B cell (primary cell): ENCODE measurements around the gene ABHD17C. TPM values are rescaled to one million over a fixed set of nuclear protein-coding genes. Genes with fewer than 3 reads are reported as not detected.

Experiments
- ATAC-seq: fragments of 200-7000 bp; cut with Tn5 transposase; one replicate; pipeline ENCODE4 v1.10.0; 2021; ENCODE audit warnings: low read depth, mild to moderate bottlenecking, moderate number of reproducible peaks, moderate library complexity
- CTCF ChIA-PET: fragments of 350-600 bp; sonication (Branson Sonifier 250); formaldehyde crosslinking; loops from one replicate; lab custom pipeline; 2021; ENCODE audit warnings: antibody characterized with exemption, inconsistent platforms; lab: Charles Lee
- POLR2A ChIA-PET: fragments of 350-600 bp; sonication (Branson Sonifier 250); formaldehyde crosslinking; loops from one replicate; lab custom pipeline; 2021; ENCODE audit warnings: antibody characterized with exemption; lab: Charles Lee
- DNase-seq: peaks from one replicate; pipeline ENCODE4 v3.0.0; 2013
- H2AFZ ChIP-seq: 2 replicates; pipeline ENCODE4 v1.6.1; 2012; ENCODE audit warnings: mild to moderate bottlenecking, low read depth, low read length; ENCODE audit not compliant: insufficient read depth, poor library complexity, severe bottlenecking
- H3K27ac ChIP-seq, 2 donors: 1 replicate in 1 of 2; 2 replicates in 1 of 2; pipeline ENCODE4 v1.5.1; 2012 to 2013; ENCODE audit warnings: low read length in 2 of 2, mild to moderate bottlenecking in 2 of 2, moderate library complexity in 1 of 2
- H3K27me3 ChIP-seq, 4 experiments: fragments of 200-600 bp in 1 of 4; sonication (generic) in 1 of 4; replicated peaks in 1 of 4; 1 replicate in 2 of 4; 2 replicates in 2 of 4; pipeline versions ENCODE4 v1.6.1 to v1.7.0; 2013 to 2016; ENCODE audit warnings: low read length in 3 of 4, mild to moderate bottlenecking in 2 of 4, mixed read lengths in 1 of 4, moderate library complexity in 1 of 4; ENCODE audit not compliant: insufficient read depth in 4 of 4, control insufficient read depth in 3 of 4; ENCODE audit errors: control extremely low read depth in 1 of 4
- H3K36me3 ChIP-seq, 2 experiments: replicated peaks in 1 of 2; 1 replicate in 1 of 2; 2 replicates in 1 of 2; pipeline versions ENCODE4 v1.6.1 to v1.7.1; 2013; ENCODE audit warnings: low read length in 1 of 2; ENCODE audit not compliant: insufficient read depth in 2 of 2, control insufficient read depth in 1 of 2; ENCODE audit errors: control extremely low read depth in 1 of 2, extremely low read depth in 1 of 2
- H3K4me1 ChIP-seq, 2 donors: fragments of 200-600 bp in 1 of 2; sonication (generic) in 1 of 2; 1 replicate in 1 of 2; 2 replicates in 1 of 2; pipeline versions ENCODE4 v1.5.1 to v1.6.1; 2013 to 2017; ENCODE audit warnings: low read length in 2 of 2; ENCODE audit not compliant: control insufficient read depth in 2 of 2, insufficient read depth in 2 of 2
- H3K4me2 ChIP-seq: replicated peaks from 2 replicates; pipeline ENCODE3; 2012; ENCODE audit warnings: mild to moderate bottlenecking, low read depth, low read length; ENCODE audit not compliant: poor library complexity, severe bottlenecking
- H3K4me3 ChIP-seq, 5 experiments: fragments of 200-600 bp in 1 of 5; sonication (generic) in 1 of 5; 1 replicate in 3 of 5; 2 replicates in 2 of 5; pipeline versions ENCODE4 v1.5.1 to v1.7.0; 2011 to 2016; ENCODE audit warnings: low read length in 4 of 5, mild to moderate bottlenecking in 4 of 5, low read depth in 2 of 5, control low read depth in 1 of 5, moderate library complexity in 1 of 5; ENCODE audit not compliant: insufficient read depth in 1 of 5; ENCODE audit errors: control extremely low read depth in 1 of 5, extremely low read depth in 1 of 5
- H3K79me2 ChIP-seq: fragments of 200-600 bp; sonication (generic); one replicate; pipeline ENCODE4 v1.6.0; 2016; ENCODE audit warnings: low read length; ENCODE audit not compliant: control insufficient read depth, insufficient read depth
- H3K9ac ChIP-seq: fragments of 200-600 bp; sonication (generic); 2 replicates; pipeline ENCODE4 v1.6.1; 2017; ENCODE audit warnings: mild to moderate bottlenecking, low read length, moderate library complexity
- H3K9me3 ChIP-seq, 3 donors: one replicate each; pipeline versions ENCODE4 v1.6.1 to v1.7.1; 2013; ENCODE audit warnings: low read length in 2 of 3; ENCODE audit not compliant: control insufficient read depth in 2 of 3, insufficient read depth in 1 of 3; ENCODE audit errors: control extremely low read depth in 1 of 3
- H4K20me1 ChIP-seq: 2 replicates; pipeline ENCODE4 v1.6.0; 2012; ENCODE audit warnings: mild to moderate bottlenecking, low read length; ENCODE audit not compliant: insufficient read depth, control insufficient read depth, poor library complexity, severe bottlenecking
- H3K27ac Mint-ChIP-seq: one replicate; pipeline ENCODE4 v1.8.0; 2021; ENCODE audit warnings: mixed read lengths
- H3K27me3 Mint-ChIP-seq: one replicate; pipeline ENCODE4 v1.8.0; 2021; ENCODE audit warnings: mixed read lengths
- H3K4me1 Mint-ChIP-seq: one replicate; pipeline ENCODE4 v1.8.0; 2021; ENCODE audit warnings: mixed read lengths
- H3K4me3 Mint-ChIP-seq: one replicate; pipeline ENCODE4 v1.8.0; 2021; ENCODE audit warnings: mixed read lengths
- H3K9me3 Mint-ChIP-seq: one replicate; pipeline ENCODE4 v1.8.0; 2022; ENCODE audit warnings: mixed read lengths; ENCODE audit not compliant: insufficient read depth
- EZH2 ChIP-seq: IDR thresholded peaks from 2 replicates; pipeline ENCODE4 v1.6.1; 2012; ENCODE audit warnings: borderline replicate concordance, low read depth, mild to moderate bottlenecking, moderate library complexity, low read length; ENCODE audit not compliant: insufficient read depth, poor library complexity, severe bottlenecking
- WGBS: methylation state at CpG from one replicate; pipeline ENCODE4 v1.1.5; 2013; ENCODE audit warnings: missing lambda C conversion rate; ENCODE audit not compliant: insufficient coverage; 5-methylcytosine and 5-hydroxymethylcytosine counted together
- intact Hi-C: fragments of 100-400 bp; cut with micrococcal nuclease; formaldehyde crosslinking; loops from one replicate; pipeline ENCODE4 v1.10.0; 2022
- polyA plus RNA-seq: library from polyadenylated mRNA; depleted of rRNA; stranded (reverse); fragments of >200 nt; gene quantifications from 2 replicates; pipeline ENCODE4 v1.2.3, GENCODE V29; 2012
- small RNA-seq: library from RNA; depleted of rRNA; stranded (forward); fragments of <200 nt; gene quantifications from one replicate; pipeline ENCODE3, GENCODE V24; 2012; ENCODE audit warnings: low replicate concordance, low read depth; ENCODE audit not compliant: insufficient read length
- total RNA-seq, 2 donors: library from RNA; stranded (reverse); fragments of 120-200 nt in 1 of 2; gene quantifications; 1 replicate in 1 of 2; 2 replicates in 1 of 2; pipeline versions ENCODE4 v1.2.3 to v1.2.4, GENCODE V29; 2013 to 2022
- TF ChIP-seq, protein P1 (sequence below): fragments of 200-600 bp; IDR thresholded peaks from one replicate; pipeline ENCODE4 v1.8.0; 2022; ENCODE audit warnings: antibody characterized with exemption, mild to moderate bottlenecking

ABHD17C gene
- total and polyA plus RNA-seq, 2 donors (not counting 1 experiment from before 2014, with no cell fraction given) = 0.78 to 1.9 TPM

DNA sequence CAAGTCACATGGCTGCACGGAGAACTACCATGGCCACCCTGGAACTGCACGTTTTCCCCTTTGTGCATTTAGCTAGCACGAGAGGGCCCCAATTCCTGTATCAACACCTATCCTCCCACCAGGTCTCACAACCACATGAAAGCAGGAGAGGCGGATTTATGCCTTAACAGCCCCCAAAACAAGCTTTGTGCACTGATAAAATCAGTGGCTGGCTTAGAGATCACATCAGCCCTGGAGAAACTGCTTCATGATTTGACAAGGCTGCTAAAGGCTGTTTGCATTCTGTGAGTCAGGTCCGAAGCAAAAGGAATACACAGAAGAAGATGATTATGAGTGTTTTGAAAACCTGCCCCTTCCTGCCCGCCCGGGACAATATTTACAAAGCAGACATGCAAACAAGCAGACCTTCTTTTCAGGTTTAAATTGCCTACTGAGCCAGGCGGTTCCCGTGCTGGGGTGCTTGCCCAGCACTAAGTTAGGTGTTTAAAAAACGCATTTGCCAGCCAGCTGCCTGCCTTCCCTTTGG, 109.9 kb downstream of the ABHD17C start:
- Histone ChIP-seq H3K4me3 (no peak overlapping the region), H3K27me3 (no peaks in the 10 kb centered on the region), H3K9ac (no peak overlapping the region), H3K36me3 (no peaks in the 10 kb centered on the region), H3K27ac (no peak overlapping the region), H3K4me1 (no peaks in the 10 kb centered on the region), H3K4me2 (no peak overlapping the region), H2AFZ (no peak overlapping the region), H3K79me2 (no peaks in the 10 kb centered on the region), H4K20me1 (no peaks in the 10 kb centered on the region), H3K9me3 (no peaks in the 10 kb centered on the region)
- Mint-ChIP-seq H3K27me3 (peaks cover 10% of the 10 kb centered on the region), H3K9me3 (no peaks in the 10 kb centered on the region), H3K4me3 (no peak overlapping the region), H3K4me1 (no peaks in the 10 kb centered on the region), H3K27ac (no peak overlapping the region)
- DNase-seq (no peak), ATAC-seq (no peak)
- intact Hi-C loops = no loop called here
- WGBS = 97% methylated on average over 7 of the region's 10 CpGs
- ChIA-PET CTCF (no interaction called here), POLR2A (no interaction called here)
- TF ChIP-seq, protein P1, sequence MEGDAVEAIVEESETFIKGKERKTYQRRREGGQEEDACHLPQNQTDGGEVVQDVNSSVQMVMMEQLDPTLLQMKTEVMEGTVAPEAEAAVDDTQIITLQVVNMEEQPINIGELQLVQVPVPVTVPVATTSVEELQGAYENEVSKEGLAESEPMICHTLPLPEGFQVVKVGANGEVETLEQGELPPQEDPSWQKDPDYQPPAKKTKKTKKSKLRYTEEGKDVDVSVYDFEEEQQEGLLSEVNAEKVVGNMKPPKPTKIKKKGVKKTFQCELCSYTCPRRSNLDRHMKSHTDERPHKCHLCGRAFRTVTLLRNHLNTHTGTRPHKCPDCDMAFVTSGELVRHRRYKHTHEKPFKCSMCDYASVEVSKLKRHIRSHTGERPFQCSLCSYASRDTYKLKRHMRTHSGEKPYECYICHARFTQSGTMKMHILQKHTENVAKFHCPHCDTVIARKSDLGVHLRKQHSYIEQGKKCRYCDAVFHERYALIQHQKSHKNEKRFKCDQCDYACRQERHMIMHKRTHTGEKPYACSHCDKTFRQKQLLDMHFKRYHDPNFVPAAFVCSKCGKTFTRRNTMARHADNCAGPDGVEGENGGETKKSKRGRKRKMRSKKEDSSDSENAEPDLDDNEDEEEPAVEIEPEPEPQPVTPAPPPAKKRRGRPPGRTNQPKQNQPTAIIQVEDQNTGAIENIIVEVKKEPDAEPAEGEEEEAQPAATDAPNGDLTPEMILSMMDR = no peak
- TF ChIP-seq EZH2 = no peak

Small RNA genes lying within 50 kb of the gene (small RNA-seq; reads per million reads assigned to genes)
- gene RNU6-380P = not detected

Other genes with a start within 250 kb of the ABHD17C start
- 0.24 and 0.32 TPM in 2 replicates for gene CEMIP, start 84.1 kb downstream of the ABHD17C start, total RNA-seq
- not detected in 2 replicates for gene CEMIP, start 84.1 kb downstream of the ABHD17C start, polyA plus RNA-seq